ENCODE results near the gene PAM.

DNA sequence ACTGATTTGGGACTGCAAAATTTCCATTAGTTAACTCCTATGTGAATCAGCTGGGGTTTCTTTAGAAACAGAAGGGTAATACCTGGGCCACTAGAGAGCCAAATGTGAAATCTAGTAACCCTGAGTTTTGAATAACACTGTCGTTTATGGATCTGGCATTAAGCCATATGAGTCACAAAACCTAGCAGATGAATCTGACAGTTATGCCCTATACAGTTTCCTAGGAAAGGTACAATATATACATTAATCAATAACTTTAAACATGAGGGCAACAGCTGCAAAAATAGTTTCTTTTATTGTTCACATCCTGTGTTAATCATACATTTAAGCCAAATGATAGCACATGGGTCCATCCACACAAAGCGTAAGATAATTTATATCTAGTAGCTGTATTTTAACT lies 56.9 kb downstream of the PAM start:
- TF ChIP-seq, protein P1, sequence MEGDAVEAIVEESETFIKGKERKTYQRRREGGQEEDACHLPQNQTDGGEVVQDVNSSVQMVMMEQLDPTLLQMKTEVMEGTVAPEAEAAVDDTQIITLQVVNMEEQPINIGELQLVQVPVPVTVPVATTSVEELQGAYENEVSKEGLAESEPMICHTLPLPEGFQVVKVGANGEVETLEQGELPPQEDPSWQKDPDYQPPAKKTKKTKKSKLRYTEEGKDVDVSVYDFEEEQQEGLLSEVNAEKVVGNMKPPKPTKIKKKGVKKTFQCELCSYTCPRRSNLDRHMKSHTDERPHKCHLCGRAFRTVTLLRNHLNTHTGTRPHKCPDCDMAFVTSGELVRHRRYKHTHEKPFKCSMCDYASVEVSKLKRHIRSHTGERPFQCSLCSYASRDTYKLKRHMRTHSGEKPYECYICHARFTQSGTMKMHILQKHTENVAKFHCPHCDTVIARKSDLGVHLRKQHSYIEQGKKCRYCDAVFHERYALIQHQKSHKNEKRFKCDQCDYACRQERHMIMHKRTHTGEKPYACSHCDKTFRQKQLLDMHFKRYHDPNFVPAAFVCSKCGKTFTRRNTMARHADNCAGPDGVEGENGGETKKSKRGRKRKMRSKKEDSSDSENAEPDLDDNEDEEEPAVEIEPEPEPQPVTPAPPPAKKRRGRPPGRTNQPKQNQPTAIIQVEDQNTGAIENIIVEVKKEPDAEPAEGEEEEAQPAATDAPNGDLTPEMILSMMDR (IDR thresholded peaks at IDR 0.05 in 4 of 5, conservative IDR thresholded peaks at IDR 0.05 in 1 of 5) = no peak
- TF ChIP-seq POLR2A (IDR thresholded peaks at IDR 0.05) = no peak
